ENCODE results near the gene HGFAC. TPM values are rescaled to one million over a fixed set of nuclear protein-coding genes. Genes with fewer than 3 reads are reported as not detected.

HGFAC gene
- total and polyA plus RNA-seq, 2 experiments from 2014 or later = not detected

GRCh38 chr4:3407171-3407771, 34.5 kb upstream of the HGFAC start:
- H3K27me3 ChIP-seq (replicated peaks; ENCODE audit: insufficient read depth) = no peaks in the 10 kb centered on the region
- 92 to 93% methylated on average over 29 to 30 of the region's 30 CpGs for WGBS, 2 experiments (ENCODE audit: low coverage in 1 of 2, low lambda C conversion rate in 2 of 2, missing lambda C conversion rate in 2 of 2)
- peaks cover 9% of the 10 kb centered on the region for H3K4me1 ChIP-seq (ENCODE audit: insufficient read depth)
- H3K79me2 ChIP-seq (ENCODE audit: insufficient read depth) = no peaks in the 10 kb centered on the region
- no peaks in the 10 kb centered on the region for H4K20me1 ChIP-seq (ENCODE audit: insufficient read depth)
- H3K4me2 ChIP-seq (ENCODE audit: unreplicated experiment) = no peak overlapping the region
- H3K4me3 ChIP-seq = no peak overlapping the region
- no peaks in the 10 kb centered on the region for H3K9me2 ChIP-seq (ENCODE audit: insufficient read depth)
- H3F3A ChIP-seq (ENCODE audit: insufficient read depth) = peaks cover 10% of the 10 kb centered on the region
- no peak overlapping the region for H3K27ac ChIP-seq
- no peaks in the 10 kb centered on the region for H3K9me3 ChIP-seq (ENCODE audit: low read depth)
- in situ Hi-C loops (cut with MboI) = no loop called here
- no peak for DNase-seq
- H3K36me3 ChIP-seq (ENCODE audit: low read depth) = no peaks in the 10 kb centered on the region
- TF ChIP-seq EZH2 (IDR thresholded peaks at IDR 0.05; ENCODE audit: insufficient read depth, poor library complexity, severe bottlenecking) (no peak), EZH2phosphoT487 (IDR thresholded peaks at IDR 0.05; ENCODE audit: insufficient read depth, low read depth) (no peak)
- H2AFZ ChIP-seq = no peak overlapping the region
- H3K9ac ChIP-seq = no peak overlapping the region

DNA sequence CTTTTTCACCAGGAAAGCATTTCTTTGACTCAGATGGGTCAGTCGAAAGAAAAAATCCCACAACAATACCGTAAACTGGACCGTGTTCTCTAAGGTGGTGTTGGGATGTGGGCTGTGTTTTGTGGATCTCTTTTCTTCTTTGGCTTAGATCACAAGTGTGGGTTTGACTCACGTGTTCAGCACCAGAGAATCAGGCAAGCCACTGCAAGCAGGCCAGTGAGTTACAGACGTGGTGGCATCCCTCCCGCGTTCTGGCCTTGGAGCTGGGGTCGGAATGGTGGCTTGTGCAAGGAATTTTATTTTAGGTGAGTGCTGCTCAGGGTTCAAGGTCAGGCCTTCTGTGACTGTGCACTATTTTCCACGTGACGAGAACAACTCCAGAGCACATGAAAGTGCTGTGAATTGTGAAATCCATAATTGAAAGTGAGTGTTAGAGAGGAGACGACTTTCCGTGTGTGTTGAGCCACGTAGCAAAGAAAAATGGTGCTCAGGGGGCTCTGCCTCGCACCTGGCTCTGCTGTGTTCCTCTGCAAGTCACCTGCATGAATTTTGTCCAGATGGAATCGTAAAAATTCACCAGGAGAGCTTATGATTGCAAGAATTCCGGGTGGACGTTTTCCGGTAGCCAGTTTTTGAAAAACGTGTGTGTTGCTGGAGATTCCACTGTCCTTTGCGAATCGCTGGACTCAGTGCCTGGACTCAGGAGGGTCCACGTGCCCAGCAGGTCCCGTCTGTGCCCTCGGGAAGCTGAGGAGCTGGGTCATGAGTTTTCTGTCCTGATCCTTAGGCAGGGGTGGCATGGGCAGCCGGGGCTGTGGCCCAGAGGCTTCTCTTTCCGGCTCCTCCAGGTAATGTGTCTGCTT, 33.6 kb upstream of the HGFAC start:
- H3K9me3 ChIP-seq (ENCODE audit: low read depth) = no peaks in the 10 kb centered on the region
- peaks cover 2% of the 10 kb centered on the region for H3K4me1 ChIP-seq (ENCODE audit: insufficient read depth)
- 91 to 92% methylated on average over 26 of the region's 26 CpGs for WGBS, 2 experiments (ENCODE audit: low coverage in 1 of 2, low lambda C conversion rate in 2 of 2, missing lambda C conversion rate in 2 of 2)
- H3K79me2 ChIP-seq (ENCODE audit: insufficient read depth) = no peaks in the 10 kb centered on the region
- no peaks in the 10 kb centered on the region for H4K20me1 ChIP-seq (ENCODE audit: insufficient read depth)
- no peak overlapping the region for H3K27ac ChIP-seq
- no peaks in the 10 kb centered on the region for H3K9me2 ChIP-seq (ENCODE audit: insufficient read depth)
- H3K4me3 ChIP-seq = no peak overlapping the region
- no peak for DNase-seq
- H3K4me2 ChIP-seq (ENCODE audit: unreplicated experiment) = no peak overlapping the region
- no peak overlapping the region for H3K9ac ChIP-seq
- H2AFZ ChIP-seq = no peak overlapping the region
- H3F3A ChIP-seq (ENCODE audit: insufficient read depth) = peaks cover 5% of the 10 kb centered on the region
- H3K27me3 ChIP-seq (replicated peaks; ENCODE audit: insufficient read depth) = no peaks in the 10 kb centered on the region
- no peak for TF ChIP-seq EZH2phosphoT487 (IDR thresholded peaks at IDR 0.05; ENCODE audit: insufficient read depth, low read depth)
- no peak for TF ChIP-seq EZH2 (IDR thresholded peaks at IDR 0.05; ENCODE audit: insufficient read depth, poor library complexity, severe bottlenecking)
- no peaks in the 10 kb centered on the region for H3K36me3 ChIP-seq (ENCODE audit: low read depth)
- in situ Hi-C loops (cut with MboI) = no loop called here

DNA sequence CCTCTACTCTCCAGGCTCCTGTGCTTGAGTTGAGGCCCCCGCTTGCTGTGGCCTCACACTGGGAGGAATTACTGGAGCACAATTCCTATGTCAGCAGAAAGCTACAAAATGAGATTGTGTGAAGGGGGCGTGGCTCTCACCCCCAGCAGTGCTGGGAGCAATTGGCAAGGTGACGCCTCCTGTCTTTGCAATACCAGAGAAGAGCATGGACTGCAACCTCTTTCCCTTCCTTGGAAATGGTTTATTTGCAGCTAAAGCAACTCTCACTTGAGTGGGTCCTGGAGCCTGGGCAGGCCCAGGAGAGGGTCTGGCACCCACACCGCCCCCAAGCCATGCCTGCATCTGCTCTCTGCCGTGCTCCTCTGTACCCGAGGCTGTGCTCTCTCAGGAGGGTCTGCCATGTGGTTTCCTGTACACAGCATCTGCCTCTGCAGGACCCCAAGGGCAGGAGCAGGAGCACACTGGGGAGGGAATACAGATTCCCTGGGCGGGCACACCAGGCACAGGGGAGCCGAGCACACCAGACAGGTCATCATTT, 32.9 kb upstream of the HGFAC start:
- Histone ChIP-seq H3K9me3 (ENCODE audit: low read depth) (no peaks in the 10 kb centered on the region), H3F3A (ENCODE audit: insufficient read depth) (no peaks in the 10 kb centered on the region), H3K4me1 (ENCODE audit: insufficient read depth) (no peaks in the 10 kb centered on the region), H4K20me1 (ENCODE audit: insufficient read depth) (no peaks in the 10 kb centered on the region), H3K79me2 (ENCODE audit: insufficient read depth) (no peaks in the 10 kb centered on the region), H3K9me2 (ENCODE audit: insufficient read depth) (no peaks in the 10 kb centered on the region), H3K9ac (no peak overlapping the region), H2AFZ (no peak overlapping the region), H3K4me3 (no peak overlapping the region), H3K27me3 (replicated peaks; ENCODE audit: insufficient read depth) (no peaks in the 10 kb centered on the region), H3K36me3 (ENCODE audit: low read depth) (no peaks in the 10 kb centered on the region), H3K27ac (no peak overlapping the region), H3K4me2 (ENCODE audit: unreplicated experiment) (no peak overlapping the region)
- in situ Hi-C loops (cut with MboI) = no loop called here
- TF ChIP-seq EZH2 (IDR thresholded peaks at IDR 0.05; ENCODE audit: insufficient read depth, poor library complexity, severe bottlenecking) (no peak), EZH2phosphoT487 (IDR thresholded peaks at IDR 0.05; ENCODE audit: insufficient read depth, low read depth) (no peak)
- WGBS, 2 experiments (ENCODE audit: low coverage in 1 of 2, low lambda C conversion rate in 2 of 2, missing lambda C conversion rate in 2 of 2) = 95 to 96% methylated on average over 8 of the region's 8 CpGs
- DNase-seq = no peak

GRCh38 chr4:3409571-3410091, 32.1 kb upstream of the HGFAC start:
- Histone ChIP-seq H4K20me1 (ENCODE audit: insufficient read depth) (no peaks in the 10 kb centered on the region), H3K9ac (no peak overlapping the region), H3K4me1 (ENCODE audit: insufficient read depth) (no peaks in the 10 kb centered on the region), H3K9me2 (ENCODE audit: insufficient read depth) (no peaks in the 10 kb centered on the region), H3F3A (ENCODE audit: insufficient read depth) (no peaks in the 10 kb centered on the region), H3K36me3 (ENCODE audit: low read depth) (no peaks in the 10 kb centered on the region), H2AFZ (no peak overlapping the region), H3K9me3 (ENCODE audit: low read depth) (no peaks in the 10 kb centered on the region), H3K4me2 (ENCODE audit: unreplicated experiment) (no peak overlapping the region), H3K27ac (no peak overlapping the region), H3K27me3 (replicated peaks; ENCODE audit: insufficient read depth) (no peaks in the 10 kb centered on the region), H3K79me2 (ENCODE audit: insufficient read depth) (no peaks in the 10 kb centered on the region), H3K4me3 (no peak overlapping the region)
- in situ Hi-C loops (cut with MboI) = no loop called here
- DNase-seq = no peak
- WGBS, 2 experiments (ENCODE audit: low coverage in 1 of 2, low lambda C conversion rate in 2 of 2, missing lambda C conversion rate in 2 of 2) = 89 to 90% methylated on average over 13 to 15 of the region's 15 CpGs
- TF ChIP-seq EZH2 (IDR thresholded peaks at IDR 0.05; ENCODE audit: insufficient read depth, poor library complexity, severe bottlenecking) (no peak), EZH2phosphoT487 (IDR thresholded peaks at IDR 0.05; ENCODE audit: insufficient read depth, low read depth) (no peak)

All from GM23248 (cell line).